Measurements from ENCODE around the gene ATXN1.
A peak's percentile ranks its signal among the peaks of the same experiment; 100 is the strongest.

ATXN1 gene

GRCh38 chr6:16761471-16762267 lies 409 bp upstream of the ATXN1 start:
- no peaks in the 10 kb centered on the region for H3K9me3 ChIP-seq (ENCODE audit: insufficient read depth, low read length)
- no peaks in the 10 kb centered on the region for H3K27me3 ChIP-seq (ENCODE audit: low read length)
- peak; percentile 33; the same call in 1 of the 2 replicates for TF ChIP-seq EZH2phosphoT487 (conservative IDR thresholded peaks at IDR 0.05; ENCODE audit: low read length)
- TF ChIP-seq CTCF (IDR thresholded peaks at IDR 0.05; ENCODE audit: insufficient read depth, low read length, poor library complexity, severe bottlenecking): peak; percentile 30
- peak overlapping the region; percentile 48 for H3K4me3 ChIP-seq (ENCODE audit: insufficient read depth, low read length, poor library complexity, severe bottlenecking)
- H2AFZ ChIP-seq (ENCODE audit: low read depth, low read length, severe bottlenecking): no peak overlapping the region
- H3K9me2 ChIP-seq (replicated peaks; ENCODE audit: insufficient read depth, low read length): no peaks in the 10 kb centered on the region
- H4K20me1 ChIP-seq (ENCODE audit: low read depth, low read length): peaks cover 4% of the 10 kb centered on the region; the same call in 1 of the 2 replicates
- no peak overlapping the region for H3K27ac ChIP-seq (ENCODE audit: low read depth, low read length)
- H3K4me2 ChIP-seq (ENCODE audit: low read depth, low read length, poor library complexity, severe bottlenecking): peak overlapping the region; percentile 66
- 0 out of 2 replicates have a peak, but pooled peaks cover 8% of the 10 kb centered on the region for H3F3A ChIP-seq (ENCODE audit: insufficient read depth)
- H3K36me3 ChIP-seq (ENCODE audit: low read length): no peaks in the 10 kb centered on the region
- H3K9ac ChIP-seq (ENCODE audit: low read length): no peak overlapping the region
- H3K79me2 ChIP-seq (ENCODE audit: insufficient read depth, low read length): no peaks in the 10 kb centered on the region

GRCh38 chr6:16759646-16760515 lies 1.4 kb downstream of the ATXN1 start:
- Histone ChIP-seq H3K36me3 (ENCODE audit: low read length) (no peaks in the 10 kb centered on the region), H3K9ac (ENCODE audit: low read length) (peak overlapping the region; percentile 38), H3K9me3 (ENCODE audit: insufficient read depth, low read length) (no peaks in the 10 kb centered on the region), H3K79me2 (ENCODE audit: insufficient read depth, low read length) (no peaks in the 10 kb centered on the region), H4K20me1 (ENCODE audit: low read depth, low read length) (peaks cover 4% of the 10 kb centered on the region; the same call in 1 of the 2 replicates), H3K4me2 (ENCODE audit: low read depth, low read length, poor library complexity, severe bottlenecking) (peak overlapping the region; percentile 66), H2AFZ (ENCODE audit: low read depth, low read length, severe bottlenecking) (peak overlapping the region; percentile 70), H3K27me3 (ENCODE audit: low read length) (no peaks in the 10 kb centered on the region), H3F3A (ENCODE audit: insufficient read depth) (0 out of 2 replicates have a peak, but pooled peaks cover 8% of the 10 kb centered on the region), H3K4me3 (ENCODE audit: insufficient read depth, low read length, poor library complexity, severe bottlenecking) (peak overlapping the region; percentile 54), H3K9me2 (replicated peaks; ENCODE audit: insufficient read depth, low read length) (no peaks in the 10 kb centered on the region), H3K27ac (ENCODE audit: low read depth, low read length) (no peak overlapping the region)
- TF ChIP-seq EZH2phosphoT487 (conservative IDR thresholded peaks at IDR 0.05; ENCODE audit: low read length) (peak; percentile 73; the same call in 1 of the 2 replicates), CTCF (IDR thresholded peaks at IDR 0.05; ENCODE audit: insufficient read depth, low read length, poor library complexity, severe bottlenecking) (peak; percentile 18)

GRCh38 chr6:16759181-16759645 lies 2.0 kb downstream of the ATXN1 start:
- Histone ChIP-seq H3K79me2 (ENCODE audit: insufficient read depth, low read length) (no peaks in the 10 kb centered on the region), H2AFZ (ENCODE audit: low read depth, low read length, severe bottlenecking) (peak overlapping the region; percentile 70), H3K4me3 (ENCODE audit: insufficient read depth, low read length, poor library complexity, severe bottlenecking) (peak overlapping the region; percentile 54), H3K27me3 (ENCODE audit: low read length) (no peaks in the 10 kb centered on the region), H3K9me2 (replicated peaks; ENCODE audit: insufficient read depth, low read length) (no peaks in the 10 kb centered on the region), H4K20me1 (ENCODE audit: low read depth, low read length) (peaks cover 4% of the 10 kb centered on the region; the same call in 1 of the 2 replicates), H3K9me3 (ENCODE audit: insufficient read depth, low read length) (no peaks in the 10 kb centered on the region), H3K9ac (ENCODE audit: low read length) (peak overlapping the region; percentile 38), H3F3A (ENCODE audit: insufficient read depth) (0 out of 2 replicates have a peak, but pooled peaks cover 8% of the 10 kb centered on the region), H3K4me2 (ENCODE audit: low read depth, low read length, poor library complexity, severe bottlenecking) (peak overlapping the region; percentile 66), H3K36me3 (ENCODE audit: low read length) (no peaks in the 10 kb centered on the region), H3K27ac (ENCODE audit: low read depth, low read length) (no peak overlapping the region)
- TF ChIP-seq EZH2phosphoT487 (conservative IDR thresholded peaks at IDR 0.05; ENCODE audit: low read length): no peak
- no peak for TF ChIP-seq CTCF (IDR thresholded peaks at IDR 0.05; ENCODE audit: insufficient read depth, low read length, poor library complexity, severe bottlenecking)
